GM19193 (cell line): ENCODE measurements around the gene B4GALNT4.

Source experiments
- POLR2A ChIP-seq: IDR thresholded peaks from 4 replicates; pipeline ENCODE4 v1.6.1; 2011; ENCODE audit not compliant: insufficient read depth, insufficient read length; ENCODE audit errors: extremely low read depth

Gene B4GALNT4

GRCh38 chr11:392102-392777 is 22.9 kb downstream of the B4GALNT4 start:
- TF ChIP-seq POLR2A, result no peak

- TF ChIP-seq POLR2A, result no peak
These were observed 24.1 kb downstream of the B4GALNT4 start for GRCh38 chr11:393219-394033.

- no peak for TF ChIP-seq POLR2A
These were observed 24.9 kb downstream of the B4GALNT4 start, which contains the start of gene PKP3 for GRCh38 chr11:394034-394857. PKP3 (plus strand) TSS chr11:394209; CDS start chr11:394293, 84 bp downstream.

GRCh38 chr11:394858-395655 is 25.8 kb downstream of the B4GALNT4 start:
- no peak for TF ChIP-seq POLR2A

- no peak for TF ChIP-seq POLR2A
These were observed 26.6 kb downstream of the B4GALNT4 start for GRCh38 chr11:395866-396265.

GRCh38 chr11:396511-396947 is 27.2 kb downstream of the B4GALNT4 start:
- no peak for TF ChIP-seq POLR2A

GRCh38 chr11:396948-397548 is 27.7 kb downstream of the B4GALNT4 start:
- TF ChIP-seq POLR2A, result no peak

- TF ChIP-seq POLR2A, result no peak
These were observed 29.5 kb downstream of the B4GALNT4 start for GRCh38 chr11:398826-399225.

- no peak for TF ChIP-seq POLR2A
These were observed 30.5 kb downstream of the B4GALNT4 start for GRCh38 chr11:399731-400211.

- TF ChIP-seq POLR2A, result no peak
These were observed 31.0 kb downstream of the B4GALNT4 start for GRCh38 chr11:400241-400689.

- no peak for TF ChIP-seq POLR2A
These were observed 33.9 kb downstream of the B4GALNT4 start for GRCh38 chr11:403021-403760.

- TF ChIP-seq POLR2A, result no peak
These were observed 34.6 kb downstream of the B4GALNT4 start for GRCh38 chr11:403761-404431.
